DND-41 (cell line): Measurements from ENCODE around the gene SCD5.

Source experiments
- CTCF ChIP-seq: IDR thresholded peaks from 2 replicates; pipeline ENCODE4 v1.5.1; 2012; ENCODE audit warnings: borderline replicate concordance, low read length, moderate library complexity, mild to moderate bottlenecking; ENCODE audit not compliant: poor library complexity, severe bottlenecking; ENCODE audit errors: extremely low read depth
- EZH2 ChIP-seq: IDR thresholded peaks from 3 replicates; pipeline ENCODE4 v1.6.1; 2012; ENCODE audit warnings: borderline replicate concordance, low read depth, mild to moderate bottlenecking, moderate library complexity, low read length, inconsistent platforms; ENCODE audit not compliant: severe bottlenecking

- TF ChIP-seq CTCF, result no peak
- no peak for TF ChIP-seq EZH2
These were observed 206.0 kb downstream of the SCD5 start for GRCh38 chr4:82592639-82593038.
